K562 (cell line): Measurements from ENCODE around the gene MRPL55. TPM values are rescaled to one million over a fixed set of nuclear protein-coding genes. Genes with fewer than 3 reads are reported as not detected.

Experiments used
- ATAC-seq: fragments of 200-7000 bp; cut with Tn5 transposase; 3 replicates; pipeline ENCODE4 v1.9.1; 2020; ENCODE audit warnings: moderate library complexity
- BruUV-seq: library from RNA; stranded (reverse); fragments of 400-500 nt; replicated peaks from 2 replicates; lab custom pipeline; 2021; lab: Mats Ljungman, UMichigan
- CTCF ChIA-PET: fragments of 300-600 bp; formaldehyde crosslinking; extraction: SDS; loops from one replicate; lab custom pipeline; 2021; ENCODE audit warnings: low intra/inter-chr PET ratio; lab: Yijun Ruan, JAX
- POLR2A ChIA-PET: fragments of 300-600, 350-650 bp; sonication (Branson Sonifier 250); formaldehyde crosslinking; extraction: SDS; loops from one replicate; lab custom pipeline; 2021; ENCODE audit warnings: antibody characterized with exemption, inconsistent platforms; lab: Yijun Ruan, JAX
- DNase-seq, 4 experiments: peaks; one replicate each; pipeline versions ENCODE4 v3.0.0 to v3.0.0-alpha.2; 2011 to 2018; ENCODE audit warnings: low spot score in 3 of 4, mixed read lengths in 3 of 4; ENCODE audit errors: extremely low read depth in 1 of 4
- FAIRE-seq: peaks from 2 replicates; lab custom pipeline; 2011; peaks lifted over from hg19 to GRCh38; lab: Jason Lieb, UNC
- H2AFZ ChIP-seq: 2 replicates; pipeline ENCODE4 v1.6.0; 2011; ENCODE audit warnings: low read depth, low read length, control low read depth, inconsistent platforms
- H3K27ac ChIP-seq: fragments of 200-600 bp; 3 replicates; pipeline ENCODE4 v1.8.0; 2011; ENCODE audit warnings: low read depth, mild to moderate bottlenecking, control low read depth, inconsistent platforms, low read length, moderate library complexity, mixed read lengths; ENCODE audit errors: extremely low read depth
- H3K27me3 ChIP-seq, 2 experiments: fragments of 300-600 bp in 1 of 2; 2 replicates in 1 of 2; 3 replicates in 1 of 2; pipeline versions ENCODE4 v1.6.0 to v1.8.0; 2011; ENCODE audit warnings: inconsistent platforms in 2 of 2, low read length in 2 of 2, mild to moderate bottlenecking in 1 of 2, mixed read lengths in 1 of 2, moderate library complexity in 1 of 2; ENCODE audit not compliant: control insufficient read depth in 2 of 2, insufficient read depth in 2 of 2
- H3K36me3 ChIP-seq: fragments of 300-600 bp; 3 replicates; pipeline ENCODE4 v1.8.0; 2011; ENCODE audit warnings: mild to moderate bottlenecking, low read length, inconsistent platforms; ENCODE audit not compliant: control insufficient read depth, insufficient read depth
- H3K4me1 ChIP-seq, 2 experiments: fragments of 200-600 bp in 1 of 2; replicated peaks in 1 of 2; 2 replicates in 1 of 2; 3 replicates in 1 of 2; pipeline versions ENCODE4 v1.5.1 to v1.8.0; 2011; ENCODE audit warnings: inconsistent platforms in 2 of 2, low read length in 2 of 2, mild to moderate bottlenecking in 1 of 2, mixed read lengths in 1 of 2, moderate library complexity in 1 of 2; ENCODE audit not compliant: control insufficient read depth in 2 of 2, insufficient read depth in 2 of 2
- H3K4me2 ChIP-seq: 2 replicates; pipeline ENCODE4 v1.6.1; 2011; ENCODE audit warnings: low read length, control low read depth, inconsistent platforms, mixed read lengths; ENCODE audit not compliant: insufficient read depth
- H3K4me3 ChIP-seq: fragments of 200-600 bp; sonication (generic), shearing (Covaris generic); 2 replicates; pipeline ENCODE4 v1.5.1; 2016; ENCODE audit warnings: control low read depth, inconsistent platforms
- H3K79me2 ChIP-seq: fragments of 200-600 bp; 3 replicates; pipeline ENCODE4 v1.8.0; 2011; ENCODE audit warnings: low read length, inconsistent platforms; ENCODE audit not compliant: control insufficient read depth, insufficient read depth
- H3K9ac ChIP-seq, 2 experiments: 2 replicates each; pipeline versions ENCODE4 v1.6.0 to v1.6.1; 2011; ENCODE audit warnings: low read depth in 2 of 2, low read length in 2 of 2, control low read depth in 1 of 2, inconsistent platforms in 1 of 2, mild to moderate bottlenecking in 1 of 2, mixed read lengths in 1 of 2; ENCODE audit not compliant: insufficient read depth in 1 of 2
- H3K9me1 ChIP-seq: one replicate; pipeline ENCODE4 v1.6.0; 2011; ENCODE audit warnings: inconsistent platforms, mild to moderate bottlenecking, low read length, moderate library complexity; ENCODE audit not compliant: control insufficient read depth, insufficient read depth
- H3K9me3 ChIP-seq: replicated peaks from 2 replicates; pipeline ENCODE4 v1.5.1; 2011; ENCODE audit warnings: low read depth, low read length, inconsistent platforms; ENCODE audit not compliant: control insufficient read depth, insufficient read depth
- H4K20me1 ChIP-seq: replicated peaks from 2 replicates; pipeline ENCODE4 v1.6.1; 2011; ENCODE audit warnings: low read length, inconsistent platforms, mixed read lengths; ENCODE audit not compliant: control insufficient read depth, insufficient read depth
- EGR1 ChIP-seq: fragments of 450-650 bp; conservative IDR thresholded peaks from 2 replicates; pipeline ENCODE4 v1.6.1; 2017; ENCODE audit warnings: mild to moderate bottlenecking
- FOXK1 ChIP-seq: sonication (generic); formaldehyde crosslinking; IDR thresholded peaks from 2 replicates; pipeline ENCODE4 v1.8.0; 2022; ENCODE audit warnings: missing genetic modification reagents, mild to moderate bottlenecking, borderline replicate concordance
- KDM2B ChIP-seq: fragments of 250-450 bp; sonication (Bioruptor Pico); IDR thresholded peaks from 2 replicates; pipeline ENCODE4 v1.8.0; 2021; ENCODE audit warnings: mild to moderate bottlenecking, moderate library complexity
- NR2C2 ChIP-seq, 2 experiments: fragments of 200-800 bp in 1 of 2; sonication (Bioruptor generic) in 1 of 2; sonication (generic) in 1 of 2; formaldehyde crosslinking in 1 of 2; IDR thresholded peaks; 2 replicates each; pipeline versions ENCODE4 v1.6.1 to v1.8.0; 2016 to 2022; ENCODE audit warnings: mild to moderate bottlenecking in 1 of 2, missing compliant biosample characterization in 1 of 2, missing genetic modification characterization in 1 of 2, missing genetic modification reagents in 1 of 2
- RBM17 ChIP-seq: fragments of 200-400 bp; formaldehyde crosslinking; IDR thresholded peaks from 2 replicates; pipeline ENCODE4 v1.6.1; 2017; ENCODE audit warnings: low read depth, mild to moderate bottlenecking, low read length, borderline replicate concordance
- ZHX1 ChIP-seq: fragments of 150-350 bp; conservative IDR thresholded peaks from 2 replicates; pipeline ENCODE4 v1.6.1; 2014; ENCODE audit warnings: low read length
- ZNF280B ChIP-seq: fragments of 250-450 bp; sonication (Bioruptor Pico); IDR thresholded peaks from 2 replicates; pipeline ENCODE4 v1.5.1; 2021; ENCODE audit warnings: mild to moderate bottlenecking
- WGBS: fragments of 100-300 bp; shearing (Covaris generic); methylation state at CpG from one replicate; pipeline ENCODE4 v1.1.6; 2016; ENCODE audit warnings: low coverage, mixed read lengths; ENCODE audit not compliant: insufficient coverage; ENCODE audit errors: missing lambda C conversion rate; 5-methylcytosine and 5-hydroxymethylcytosine counted together
- in situ Hi-C: fragments of 300-500 bp; cut with MboI; formaldehyde crosslinking; loops from 4 replicates; pipeline ENCODE4 v1.15.0; 2018; ENCODE audit warnings: inconsistent platforms, mixed read lengths
- intact Hi-C: fragments of 100-400 bp; cut with micrococcal nuclease; formaldehyde crosslinking; loops from 2 replicates; pipeline ENCODE4 v1.14.2; 2022
- polyA plus RNA-seq, 8 experiments: library from polyadenylated mRNA; depleted of rRNA in 4 of 8; stranded (reverse) in 5 of 8; unstranded in 3 of 8; fragments of >200 nt; fragmentation: Nextera tagmentation in 2 of 8; fragmentation: Illumina TruSeq in 1 of 8; extraction: Ambion mirVana in 2 of 8; extraction: Trizol in 1 of 8; gene quantifications; 2 replicates each; pipeline versions ENCODE4 v1.2.1 to v1.2.3, GENCODE V29; 2011 to 2014; ENCODE audit warnings: inconsistent platforms in 1 of 8, missing spikeins in 1 of 8
- total RNA-seq, 7 experiments: library from RNA; depleted of rRNA in 6 of 7; stranded (reverse); fragments of >200 nt in 6 of 7; fragmentation: Illumina TruSeq in 2 of 7; extraction: Trizol in 2 of 7; gene quantifications; 2 replicates each; pipeline versions ENCODE4 v1.2.1 to v1.2.3, GENCODE V29; 2011 to 2021; ENCODE audit warnings: low replicate concordance in 1 of 7

The MRPL55 gene
- total and polyA plus RNA-seq, 9 of the 15 experiments (the other 6 are each of a cell fraction or from before 2014, with no cell fraction given), result 34.9 to 228 (median 81.0) TPM

GRCh38 chr1:228061411-228062084 lies 47.6 kb downstream of the MRPL55 start:
- ChIA-PET POLR2A (interaction anchor here (1.0 to 3.5 kb wide), 3 partner anchors 12 to 22 kb away, joined by 3 to 18 read pairs (median 7); partner anchors contain the start of gene ARF1), CTCF (no interaction called here)
- TF ChIP-seq KDM2B (CRISPR knock-in tag), result no peak
- TF ChIP-seq ZHX1, result no peak
- TF ChIP-seq EGR1, result no peak
- no peak for TF ChIP-seq ZNF280B (CRISPR knock-in tag)
- TF ChIP-seq RBM17, result no peak
- TF ChIP-seq FOXK1 (CRISPR knock-in tag), result no peak
- no peak for TF ChIP-seq NR2C2 (CRISPR knock-in tag; IDR thresholded peaks at IDR 0.05)
- no peak for TF ChIP-seq NR2C2 (tag; IDR thresholded peaks at IDR 0.05)
- Histone ChIP-seq H3K9ac (no peak overlapping the region), H3K36me3 (no peaks in the 10 kb centered on the region), H4K20me1 (no peaks in the 10 kb centered on the region), H2AFZ (no peak overlapping the region), H3K27ac (no peak overlapping the region), H3K27me3 (peaks cover under 1 to 20% of the 10 kb centered on the region in 2 experiments; a peak in 3 of 5 replicates), H3K4me2 (no peak overlapping the region), H3K9me3 (no peaks in the 10 kb centered on the region), H3K79me2 (no peaks in the 10 kb centered on the region), H3K9me1 (no peaks in the 10 kb centered on the region), H3K4me3 (no peak overlapping the region), H3K4me1 (peaks cover 0 to 44% of the 10 kb centered on the region in 2 experiments; a peak in 3 of 5 replicates)
- intact Hi-C loops, result no loop called here
- 9% methylated on average over 10 of the region's 10 CpGs for WGBS
- in situ Hi-C loops, result no loop called here
- no TSS peak for BruUV-seq
- FAIRE-seq (no peak), ATAC-seq (no peak), DNase-seq (no peak)
